ENCODE measurements around the gene TBPL1.

Gene TBPL1

GRCh38 chr6:133985970-133986369 is 32.9 kb downstream of the TBPL1 start:
- no peak overlapping the region for H3K4me3 ChIP-seq (replicated peaks; ENCODE audit: low read depth, low read length)
- no peak for TF ChIP-seq CTCF (IDR thresholded peaks at IDR 0.05; ENCODE audit: low read depth, low read length, missing control alignments)
- no peak for DNase-seq (ENCODE audit: extremely low read depth, low read depth)

- no peak overlapping the region for H3K4me3 ChIP-seq (replicated peaks; ENCODE audit: low read depth, low read length)
- DNase-seq (ENCODE audit: extremely low read depth, low read depth): no peak
- no peak for TF ChIP-seq CTCF (IDR thresholded peaks at IDR 0.05; ENCODE audit: low read depth, low read length, missing control alignments)
Measured at GRCh38 chr6:133986942-133987341, 33.9 kb downstream of the TBPL1 start.

- DNase-seq (ENCODE audit: extremely low read depth, low read depth): no peak
- TF ChIP-seq CTCF (IDR thresholded peaks at IDR 0.05; ENCODE audit: low read depth, low read length, missing control alignments): no peak
- no peak overlapping the region for H3K4me3 ChIP-seq (replicated peaks; ENCODE audit: low read depth, low read length)
Measured at GRCh38 chr6:133989525-133989924, 36.5 kb downstream of the TBPL1 start.

GRCh38 chr6:133990321-133990720 is 37.3 kb downstream of the TBPL1 start:
- no peak for DNase-seq (ENCODE audit: extremely low read depth, low read depth)
- TF ChIP-seq CTCF (IDR thresholded peaks at IDR 0.05; ENCODE audit: low read depth, low read length, missing control alignments): no peak
- no peak overlapping the region for H3K4me3 ChIP-seq (replicated peaks; ENCODE audit: low read depth, low read length)

- no peak for TF ChIP-seq CTCF (IDR thresholded peaks at IDR 0.05; ENCODE audit: low read depth, low read length, missing control alignments)
- peak; percentile 56 for DNase-seq (ENCODE audit: extremely low read depth, low read depth)
- H3K4me3 ChIP-seq (replicated peaks; ENCODE audit: low read depth, low read length): no peak overlapping the region
Measured at GRCh38 chr6:133991096-133991593, 38.1 kb downstream of the TBPL1 start.

GRCh38 chr6:133992992-133993680 is 40.1 kb downstream of the TBPL1 start:
- no peak for DNase-seq (ENCODE audit: extremely low read depth, low read depth)
- TF ChIP-seq CTCF (IDR thresholded peaks at IDR 0.05; ENCODE audit: low read depth, low read length, missing control alignments): no peak
- no peak overlapping the region for H3K4me3 ChIP-seq (replicated peaks; ENCODE audit: low read depth, low read length)

- TF ChIP-seq CTCF (IDR thresholded peaks at IDR 0.05; ENCODE audit: low read depth, low read length, missing control alignments): no peak
- no peak for DNase-seq (ENCODE audit: extremely low read depth, low read depth)
- H3K4me3 ChIP-seq (replicated peaks; ENCODE audit: low read depth, low read length): no peak overlapping the region
Measured at GRCh38 chr6:133995296-133995695, 42.3 kb downstream of the TBPL1 start.

Data from HFF-Myc (cell line).